ENCODE measurements around the gene CRHR1.

The CRHR1 gene

GRCh38 chr17:45789874-45790273, 5.8 kb downstream of the CRHR1 start:
- no peak for DNase-seq (ENCODE audit: low read depth)

DNA sequence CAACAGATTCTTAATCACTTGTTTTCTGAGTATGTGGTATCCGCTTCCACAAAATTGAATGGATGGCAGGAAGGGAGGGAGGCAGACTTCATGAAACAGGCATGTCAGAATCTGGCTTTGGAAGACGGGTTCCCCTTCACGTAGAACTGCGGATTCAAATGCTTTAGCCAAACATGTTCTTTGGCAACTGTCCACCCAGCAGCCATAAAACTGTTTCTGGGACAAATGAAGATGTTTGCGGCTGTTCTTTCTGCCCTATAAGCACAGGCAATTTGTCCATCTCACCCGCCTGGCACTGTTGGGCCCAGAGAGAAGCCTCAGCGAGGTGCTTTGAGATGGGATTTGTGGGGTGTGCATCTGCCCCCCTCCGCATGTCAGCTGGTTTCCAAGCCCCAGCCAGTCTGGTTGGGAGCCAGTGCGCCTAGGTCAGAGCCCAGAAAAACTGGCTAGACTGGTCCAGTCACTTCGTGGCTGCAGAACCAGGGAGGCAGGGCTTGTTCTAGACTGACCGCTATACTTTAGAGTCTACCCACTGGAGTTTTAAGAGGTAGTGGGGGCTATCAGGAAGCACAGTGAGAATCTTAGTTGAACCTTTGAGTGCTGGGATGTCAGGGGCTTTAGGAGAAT, 6.3 kb downstream of the CRHR1 start:
- no peak for DNase-seq (ENCODE audit: low read depth)

- DNase-seq (ENCODE audit: low read depth): no peak
Measured at GRCh38 chr17:45791041-45791582, 7.0 kb downstream of the CRHR1 start.

- no peak for DNase-seq (ENCODE audit: low read depth)
Measured at GRCh38 chr17:45791935-45792334, 7.8 kb downstream of the CRHR1 start.

GRCh38 chr17:45792437-45792836, 8.3 kb downstream of the CRHR1 start:
- DNase-seq (ENCODE audit: low read depth): no peak

- no peak for DNase-seq (ENCODE audit: low read depth)
Measured at GRCh38 chr17:45792995-45793755, 9.1 kb downstream of the CRHR1 start.

GRCh38 chr17:45793999-45794540, 9.9 kb downstream of the CRHR1 start:
- DNase-seq (ENCODE audit: low read depth): no peak

DNA sequence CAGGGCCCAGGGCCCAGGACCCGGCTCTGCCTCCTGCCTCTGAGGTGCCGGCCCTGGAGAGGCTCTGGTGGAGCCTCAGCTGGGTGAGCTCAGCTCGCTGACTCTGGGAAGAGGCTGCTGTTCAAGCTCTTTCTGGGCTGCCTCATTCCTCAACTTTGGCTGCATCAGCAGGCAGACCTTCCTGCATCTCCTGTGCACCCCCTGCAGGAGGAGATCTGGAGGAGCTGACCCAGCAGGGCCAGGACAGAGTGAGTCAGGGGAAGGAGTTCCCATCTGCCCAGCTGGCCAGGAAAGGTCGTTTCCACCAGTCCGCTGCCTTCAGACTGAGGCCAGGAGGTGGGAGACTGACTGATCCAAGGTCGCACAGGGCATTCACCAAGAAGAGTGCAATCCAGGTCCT, 10.7 kb downstream of the CRHR1 start:
- DNase-seq (ENCODE audit: low read depth): no peak

GRCh38 chr17:45800816-45801215, 16.7 kb downstream of the CRHR1 start:
- DNase-seq (ENCODE audit: low read depth): no peak

- no peak for DNase-seq (ENCODE audit: low read depth)
Measured at GRCh38 chr17:45801421-45801820, 17.3 kb downstream of the CRHR1 start.

DNA sequence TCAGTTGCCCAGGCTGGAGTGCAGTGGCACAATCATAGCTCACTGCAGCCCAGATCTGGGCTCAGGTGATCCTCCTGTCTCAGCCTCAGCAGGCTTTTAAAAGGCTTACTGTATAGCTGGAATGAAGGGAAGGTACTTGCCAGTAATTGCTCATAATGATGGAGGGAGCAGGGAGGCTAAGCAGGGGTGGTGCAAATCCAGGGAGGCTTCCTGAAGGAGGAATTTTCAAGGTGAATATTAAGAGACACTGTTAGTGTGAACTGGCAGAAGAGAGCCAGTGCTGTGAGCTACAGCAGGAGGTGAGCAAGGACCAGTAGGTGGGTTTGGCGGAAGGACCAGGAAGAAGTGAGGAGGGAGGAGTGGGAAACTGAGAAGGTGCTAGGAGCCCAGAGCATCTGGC, 24.7 kb downstream of the CRHR1 start:
- DNase-seq (ENCODE audit: low read depth): no peak

DNA sequence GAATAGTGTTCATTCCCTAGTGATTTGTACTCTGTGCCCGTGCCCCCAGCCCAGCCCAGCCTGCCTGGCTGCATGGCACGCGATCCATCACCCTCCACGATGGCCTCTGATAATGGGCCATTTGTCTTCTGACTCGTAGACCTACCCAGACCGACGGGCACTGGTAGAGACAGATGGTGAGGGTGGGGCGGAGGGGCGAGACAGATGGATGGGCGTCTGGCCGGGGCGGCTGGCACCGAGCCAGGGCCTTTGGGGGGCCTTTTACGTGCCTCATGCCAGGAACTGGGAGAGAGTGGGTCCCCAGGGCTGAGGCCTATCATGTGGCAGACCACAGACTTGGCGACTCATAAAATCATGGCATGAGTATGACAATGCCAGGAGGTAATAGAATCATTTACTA, 25.4 kb downstream of the CRHR1 start:
- no peak for DNase-seq (ENCODE audit: low read depth)

DNA sequence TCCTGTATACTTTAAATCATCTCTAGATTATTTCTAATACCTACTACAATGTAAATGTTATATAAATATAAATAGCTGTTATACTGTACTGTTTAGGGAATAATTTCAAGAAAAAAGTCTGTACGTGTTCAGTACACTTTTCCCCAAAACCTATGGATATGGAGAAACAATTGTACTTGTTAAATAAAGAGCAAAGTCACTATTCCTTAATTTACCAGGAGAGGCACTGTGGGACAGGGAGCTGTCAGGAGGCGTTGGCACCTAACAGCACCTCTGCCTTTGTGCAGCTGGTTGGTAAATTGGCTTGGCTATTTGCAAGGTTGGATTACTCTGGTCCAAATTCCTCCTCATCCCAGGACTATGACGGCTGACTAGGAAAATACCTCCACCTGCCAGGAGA, 28.0 kb downstream of the CRHR1 start:
- DNase-seq (ENCODE audit: low read depth): no peak

- no peak for DNase-seq (ENCODE audit: low read depth)
Measured at GRCh38 chr17:45813048-45813725, 29.1 kb downstream of the CRHR1 start.

DNA sequence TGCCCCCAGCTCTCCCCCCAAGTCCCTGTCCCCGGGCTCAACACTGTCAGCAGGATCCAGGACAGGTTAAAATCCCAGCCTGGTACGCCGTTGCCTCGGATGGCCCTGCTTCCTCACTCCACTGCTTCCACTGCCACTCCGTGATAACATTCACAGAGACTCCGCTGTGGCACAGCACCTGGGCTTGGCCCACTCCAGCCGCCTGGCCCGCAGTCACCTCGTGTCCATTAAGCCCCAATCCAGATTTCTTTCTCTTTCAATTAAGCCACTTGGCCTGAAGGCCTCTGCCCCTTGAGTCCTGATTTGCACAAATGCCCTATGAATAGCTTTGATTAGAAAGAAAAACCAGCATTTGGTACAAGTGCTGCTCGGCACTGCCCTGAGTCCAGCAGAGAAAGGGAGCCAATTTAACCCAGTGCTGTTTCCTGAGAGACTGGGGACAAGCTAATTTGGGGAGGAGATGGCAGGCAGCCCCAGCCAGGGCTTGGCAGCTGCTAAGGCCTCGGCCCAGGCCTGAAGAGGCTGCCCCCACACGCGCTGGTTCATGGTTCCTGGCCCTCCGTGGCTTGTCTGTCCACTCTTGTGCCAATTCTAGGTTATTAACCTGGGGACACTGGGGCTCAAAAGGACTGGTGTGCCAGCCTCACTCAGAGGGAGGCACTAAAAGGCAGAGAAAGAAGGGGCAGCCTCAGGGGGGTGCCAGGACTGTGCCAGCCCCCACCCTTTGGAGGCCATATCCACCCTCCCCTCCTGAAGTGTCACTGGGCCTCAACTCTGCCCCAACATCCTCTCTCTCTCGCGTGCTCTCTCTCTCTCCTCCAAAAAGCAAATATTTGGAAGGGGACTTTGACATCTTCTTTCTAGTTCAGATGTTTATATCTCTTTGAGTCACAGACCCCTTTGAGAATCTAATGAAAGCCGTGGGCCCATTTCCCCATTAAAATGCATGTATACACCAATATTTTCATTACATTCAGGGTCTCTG, 30.8 kb downstream of the CRHR1 start:
- no peak for DNase-seq (ENCODE audit: low read depth)

GRCh38 chr17:45815752-45816151, 31.6 kb downstream of the CRHR1 start:
- no peak for DNase-seq (ENCODE audit: low read depth)

DNA sequence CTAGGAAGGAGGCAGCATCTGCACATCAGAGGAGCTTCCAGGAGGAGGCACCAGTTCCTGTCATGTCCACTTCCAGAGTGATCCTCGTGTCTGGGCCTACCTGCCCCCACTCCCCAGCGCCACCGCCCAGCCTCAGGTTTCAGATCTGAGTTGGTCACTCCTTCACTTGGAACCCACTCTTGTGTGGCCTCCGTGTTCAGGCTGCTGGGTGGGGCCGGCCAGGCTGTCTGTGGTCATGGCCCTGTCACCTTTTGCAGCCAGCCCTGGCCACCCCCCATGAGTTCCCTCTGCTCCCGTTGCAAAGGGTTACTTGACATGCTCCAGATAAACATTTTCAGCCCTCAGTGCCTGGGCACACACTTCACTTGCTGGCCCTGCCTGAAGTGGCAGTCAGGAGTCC, 33.9 kb downstream of the CRHR1 start:
- DNase-seq (ENCODE audit: low read depth): no peak

GRCh38 chr17:45818699-45819098, 34.6 kb downstream of the CRHR1 start:
- no peak for DNase-seq (ENCODE audit: low read depth)

- no peak for DNase-seq (ENCODE audit: low read depth)
Measured at GRCh38 chr17:45819632-45820031, 35.5 kb downstream of the CRHR1 start.

DNA sequence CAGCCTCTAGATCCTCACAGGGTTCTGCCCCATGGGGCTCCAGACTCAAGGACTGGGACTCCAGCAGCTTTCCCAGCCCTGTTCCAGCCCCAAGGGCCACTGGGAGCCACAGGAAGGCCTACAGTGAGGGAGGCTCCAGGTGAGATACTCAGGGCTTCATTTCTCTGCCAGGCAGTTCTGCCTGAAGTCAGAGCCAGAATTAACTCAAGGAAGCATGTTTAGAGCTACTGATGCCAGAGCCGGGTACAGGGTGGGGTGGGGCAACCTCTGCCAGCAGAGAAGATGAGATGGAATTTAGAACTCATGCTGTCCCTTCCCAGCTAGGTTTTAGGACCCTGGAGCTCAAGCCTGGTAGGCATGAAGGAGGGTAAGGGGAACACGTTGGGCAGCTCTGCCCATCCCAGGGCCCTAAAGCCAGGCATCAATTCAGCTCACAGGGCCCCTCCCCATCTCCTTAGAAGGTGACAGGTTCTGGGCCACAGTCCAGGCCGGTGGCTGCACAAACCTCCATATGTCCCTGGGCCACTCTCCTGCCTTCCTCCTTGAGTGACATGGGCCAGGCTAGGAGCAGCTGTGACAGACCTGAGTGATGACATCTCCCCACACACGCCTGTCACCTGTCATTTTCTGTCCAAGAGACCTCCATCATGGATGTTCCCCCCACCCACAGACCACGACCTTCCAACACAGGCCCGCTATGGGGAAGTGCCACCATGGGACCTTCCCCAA, 36.1 kb downstream of the CRHR1 start:
- no peak for DNase-seq (ENCODE audit: low read depth)

- DNase-seq (ENCODE audit: low read depth): no peak
Measured at GRCh38 chr17:45821147-45821546, 37.0 kb downstream of the CRHR1 start.
